H1 (cell line): ENCODE measurements around the gene RIMS1. TPM values are rescaled to one million over a fixed set of nuclear protein-coding genes. Genes with fewer than 3 reads are reported as not detected.

Source experiments
- CTCF ChIA-PET: fragments of 300-600 bp; sonication (Branson Sonifier 250); formaldehyde crosslinking; loops from one replicate; lab custom pipeline; 2021; ENCODE audit not compliant: partially characterized antibody; lab: Charles Lee
- POLR2A ChIA-PET: fragments of 300-600 bp; sonication (Branson Sonifier 250); formaldehyde crosslinking; loops from one replicate; lab custom pipeline; 2021; ENCODE audit warnings: inconsistent platforms; ENCODE audit not compliant: partially characterized antibody; lab: Charles Lee
- DNase-seq, 2 experiments: peaks; one replicate each; pipeline versions ENCODE4 v3.0.0 to v3.0.0-alpha.2; 2010 to 2022; ENCODE audit warnings: low spot score in 2 of 2, low read depth in 1 of 2, mixed read lengths in 1 of 2
- FAIRE-seq: peaks from 2 replicates; lab custom pipeline; 2011; peaks lifted over from hg19 to GRCh38; lab: Jason Lieb, UNC
- H2AFZ ChIP-seq: 2 replicates; pipeline ENCODE4 v1.8.1; 2012; ENCODE audit warnings: low read length, inconsistent platforms
- H2AK5ac ChIP-seq: 2 replicates; pipeline ENCODE4 v1.6.1; 2013; ENCODE audit warnings: low read depth, low read length
- H2BK120ac ChIP-seq: replicated peaks from 2 replicates; pipeline ENCODE3; 2013; ENCODE audit warnings: low read depth, low read length, inconsistent platforms
- H2BK12ac ChIP-seq: 2 replicates; pipeline ENCODE4 v1.6.1; 2013; ENCODE audit warnings: low read depth, low read length
- H2BK15ac ChIP-seq: 2 replicates; pipeline ENCODE4 v1.6.1; 2013; ENCODE audit warnings: low read length
- H2BK20ac ChIP-seq: 2 replicates; pipeline ENCODE4 v1.6.1; 2013; ENCODE audit warnings: low read length
- H2BK5ac ChIP-seq: 2 replicates; pipeline ENCODE4 v1.6.1; 2013; ENCODE audit warnings: low read depth, low read length
- H3K14ac ChIP-seq: 2 replicates; pipeline ENCODE4 v1.6.1; 2013; ENCODE audit warnings: inconsistent platforms; ENCODE audit not compliant: insufficient read length
- H3K18ac ChIP-seq: 2 replicates; pipeline ENCODE4 v1.6.1; 2013; ENCODE audit warnings: low read length; ENCODE audit errors: extremely low read depth
- H3K23ac ChIP-seq: 2 replicates; pipeline ENCODE4 v1.6.1; 2013; ENCODE audit warnings: inconsistent platforms; ENCODE audit not compliant: insufficient read length
- H3K23me2 ChIP-seq: 2 replicates; pipeline ENCODE4 v1.6.1; 2013; ENCODE audit warnings: low read depth, low read length
- H3K27ac ChIP-seq: 2 replicates; pipeline ENCODE4 v1.6.1; 2011; ENCODE audit warnings: low read depth, low read length, inconsistent platforms
- H3K27me3 ChIP-seq, 4 experiments: replicated peaks in 1 of 4; 1 replicate in 1 of 4; 2 replicates in 3 of 4; pipeline versions ENCODE4 v1.6.1 to v1.8.1; 2011 to 2013; ENCODE audit warnings: low read length in 3 of 4, mild to moderate bottlenecking in 3 of 4, inconsistent platforms in 2 of 4, mixed read lengths in 2 of 4, moderate library complexity in 1 of 4; ENCODE audit not compliant: control insufficient read depth in 3 of 4, insufficient read depth in 3 of 4; ENCODE audit errors: extremely low read depth in 1 of 4
- H3K36me3 ChIP-seq, 4 experiments: 2 replicates each; pipeline versions ENCODE4 v1.6.1 to v1.8.1; 2011 to 2013; ENCODE audit warnings: mild to moderate bottlenecking in 4 of 4, low read length in 3 of 4, moderate library complexity in 2 of 4, control low read depth in 1 of 4, inconsistent platforms in 1 of 4; ENCODE audit not compliant: insufficient read depth in 4 of 4, control insufficient read depth in 2 of 4
- H3K4ac ChIP-seq: replicated peaks from 2 replicates; pipeline ENCODE3; 2013; ENCODE audit warnings: low read length, low read depth, mixed read lengths, inconsistent platforms; ENCODE audit not compliant: insufficient read length
- H3K4me1 ChIP-seq, 4 experiments: replicated peaks in 1 of 4; 1 replicate in 1 of 4; 2 replicates in 3 of 4; pipeline versions ENCODE4 v1.6.1 to v1.8.1; 2011 to 2013; ENCODE audit warnings: low read length in 3 of 4, inconsistent platforms in 2 of 4, mixed read lengths in 1 of 4; ENCODE audit not compliant: insufficient read depth in 4 of 4, control insufficient read depth in 3 of 4
- H3K4me2 ChIP-seq, 2 experiments: 2 replicates each; pipeline versions ENCODE4 v1.6.1 to v1.8.1; 2011 to 2013; ENCODE audit warnings: low read depth in 2 of 2, low read length in 2 of 2, control low read depth in 1 of 2, inconsistent platforms in 1 of 2, mild to moderate bottlenecking in 1 of 2; ENCODE audit not compliant: insufficient read depth in 1 of 2
- H3K4me3 ChIP-seq, 4 experiments: fragments of 200-600, 300-600 bp in 1 of 4; sonication (generic), shearing (Covaris generic), sonication (Bioruptor Twin) in 1 of 4; 2 replicates each; pipeline versions ENCODE4 v1.5.1 to v1.8.1; 2011 to 2016; ENCODE audit warnings: low read length in 4 of 4, low read depth in 3 of 4, control low read depth in 2 of 4, inconsistent platforms in 2 of 4, mild to moderate bottlenecking in 2 of 4, mixed read lengths in 1 of 4, moderate library complexity in 1 of 4; ENCODE audit not compliant: insufficient read depth in 2 of 4; ENCODE audit errors: extremely low read depth in 1 of 4
- H3K56ac ChIP-seq: replicated peaks from 2 replicates; pipeline ENCODE3; 2013; ENCODE audit warnings: low read depth, mild to moderate bottlenecking, mixed read lengths, low read length, inconsistent platforms; ENCODE audit not compliant: insufficient read length
- H3K79me1 ChIP-seq: 2 replicates; pipeline ENCODE4 v1.6.1; 2013; ENCODE audit warnings: low read depth, low read length, control low read depth
- H3K79me2 ChIP-seq, 2 experiments: 2 replicates each; pipeline versions ENCODE4 v1.6.1 to v1.8.1; 2012 to 2013; ENCODE audit warnings: low read length in 2 of 2, mild to moderate bottlenecking in 2 of 2, inconsistent platforms in 1 of 2; ENCODE audit not compliant: insufficient read depth in 2 of 2, control insufficient read depth in 1 of 2
- H3K9ac ChIP-seq, 4 experiments: replicated peaks in 1 of 4; 1 replicate in 1 of 4; 2 replicates in 3 of 4; pipeline versions ENCODE4 v1.6.1 to v1.8.1; 2011 to 2013; ENCODE audit warnings: low read depth in 3 of 4, low read length in 3 of 4, control low read depth in 2 of 4, mild to moderate bottlenecking in 2 of 4, moderate library complexity in 2 of 4, inconsistent platforms in 1 of 4; ENCODE audit errors: extremely low read depth in 1 of 4
- H3K9me3 ChIP-seq, 2 experiments: 2 replicates each; pipeline versions ENCODE4 v1.6.1 to v1.8.1; 2012 to 2013; ENCODE audit warnings: mild to moderate bottlenecking in 2 of 2, moderate library complexity in 2 of 2, control low read depth in 1 of 2, inconsistent platforms in 1 of 2, low read depth in 1 of 2, low read length in 1 of 2, mixed read lengths in 1 of 2; ENCODE audit not compliant: insufficient read depth in 2 of 2
- H4K20me1 ChIP-seq, 2 experiments: replicated peaks in 1 of 2; 2 replicates each; pipeline versions ENCODE3 to v1.8.1; 2011 to 2013; ENCODE audit warnings: inconsistent platforms in 2 of 2, low read length in 2 of 2, mild to moderate bottlenecking in 1 of 2; ENCODE audit not compliant: insufficient read depth in 2 of 2, control insufficient read depth in 1 of 2
- H4K5ac ChIP-seq: 2 replicates; pipeline ENCODE4 v1.6.1; 2013; ENCODE audit warnings: low read length, low read depth, mixed read lengths, inconsistent platforms; ENCODE audit not compliant: insufficient read length
- H4K8ac ChIP-seq: 2 replicates; pipeline ENCODE4 v1.8.0; 2013; ENCODE audit warnings: mild to moderate bottlenecking, moderate library complexity, low read length, inconsistent platforms; ENCODE audit not compliant: insufficient read depth; ENCODE audit errors: extremely low read depth
- H4K91ac ChIP-seq: replicated peaks from 2 replicates; pipeline ENCODE3; 2013; ENCODE audit warnings: low read length, mixed read lengths, inconsistent platforms; ENCODE audit not compliant: insufficient read length
- CHD2 ChIP-seq: IDR thresholded peaks from 2 replicates; pipeline ENCODE4 v1.6.1; 2012; ENCODE audit warnings: low read length, improper control_type of control experiment
- CTBP2 ChIP-seq: IDR thresholded peaks from 2 replicates; pipeline ENCODE4 v1.7.0; 2011; ENCODE audit warnings: borderline replicate concordance, mild to moderate bottlenecking, moderate library complexity, mixed read lengths, low read length; ENCODE audit not compliant: insufficient read depth, insufficient read length
- FOSL1 ChIP-seq: IDR thresholded peaks from 2 replicates; pipeline ENCODE4 v1.6.1; 2011; ENCODE audit warnings: mild to moderate bottlenecking, low read depth, low read length, moderate library complexity; ENCODE audit not compliant: insufficient read depth
- JUND ChIP-seq: IDR thresholded peaks from 2 replicates; pipeline ENCODE4 v1.6.1; 2011; ENCODE audit warnings: mild to moderate bottlenecking, improper control_type of control experiment, low read length
- RXRA ChIP-seq: IDR thresholded peaks from 2 replicates; pipeline ENCODE4 v1.6.1; 2011; ENCODE audit warnings: low read depth, mild to moderate bottlenecking, low read length, moderate library complexity; ENCODE audit not compliant: insufficient read depth
- SIRT6 ChIP-seq: IDR thresholded peaks from one replicate; pipeline ENCODE4 v1.7.1; 2012; ENCODE audit warnings: low read length, inconsistent platforms
- SIX5 ChIP-seq: IDR thresholded peaks from 2 replicates; pipeline ENCODE4 v1.6.1; 2011; ENCODE audit warnings: mild to moderate bottlenecking, low read depth, low read length
- SRF ChIP-seq: IDR thresholded peaks from 2 replicates; pipeline ENCODE4 v1.6.1; 2011; ENCODE audit warnings: mild to moderate bottlenecking, low read depth, low read length, moderate library complexity
- TBP ChIP-seq: IDR thresholded peaks from 2 replicates; pipeline ENCODE4 v1.6.1; 2011; ENCODE audit warnings: low read depth, low read length, improper control_type of control experiment
- WGBS, 2 experiments: shearing (Covaris generic) in 1 of 2; methylation state at CpG; one replicate each; pipeline versions ENCODE4 v1.1.6 to v1.1.7; 2013 to 2015; ENCODE audit warnings: low lambda C conversion rate in 2 of 2, mixed read lengths in 2 of 2, inconsistent platforms in 1 of 2, low coverage in 1 of 2, missing lambda C conversion rate in 1 of 2; ENCODE audit not compliant: insufficient replicate concordance in 2 of 2, insufficient coverage in 1 of 2, insufficient read length in 1 of 2; ENCODE audit errors: extremely low coverage in 1 of 2, missing lambda C conversion rate in 1 of 2; 5-methylcytosine and 5-hydroxymethylcytosine counted together
- polyA plus RNA-seq, 7 experiments: library from polyadenylated mRNA; depleted of rRNA in 3 of 7; stranded (reverse) in 5 of 7; unstranded in 2 of 7; fragments of >200 nt in 5 of 7; fragments of 200-250 nt in 2 of 7; gene quantifications; 1 replicate in 5 of 7; 2 replicates in 1 of 7; 4 replicates in 1 of 7; pipeline versions ENCODE4 v1.2.1 to v1.2.3, GENCODE V29; 2011 to 2013; ENCODE audit warnings: missing spikeins in 2 of 7, mixed read lengths in 2 of 7
- total RNA-seq: library from RNA; stranded (reverse); fragmentation: NEBNext Ultra II Directional; extraction: Animal tissue kit (Norgen Biotek cat#: 25700); gene quantifications from 2 replicates; pipeline ENCODE4 v1.2.1, GENCODE V29; 2021

RIMS1 gene
- total and polyA plus RNA-seq, 2 of the 8 experiments (the other 6 are each of a cell fraction or from before 2014, with no cell fraction given): 0.63 to 2.3 TPM

- no peak overlapping the region for H2AK5ac ChIP-seq
- H4K5ac ChIP-seq: no peak overlapping the region
- no peaks in the 10 kb centered on the region for H4K20me1 ChIP-seq
- no peaks in the 10 kb centered on the region for H3K23me2 ChIP-seq
- WGBS, 2 experiments: 79% methylated on average over 6 of the region's 6 CpGs; no CpG with 5 or more reads in 1 of the 2 experiments
- H3K23ac ChIP-seq: no peak overlapping the region
- no peaks in the 10 kb centered on the region for H3K9me3 ChIP-seq
- DNase-seq (no peak), FAIRE-seq (no peak)
- H3K14ac ChIP-seq: no peak overlapping the region
- no peaks in the 10 kb centered on the region for H3K36me3 ChIP-seq
- H2BK12ac ChIP-seq: no peak overlapping the region
- CTCF ChIA-PET: interaction anchor here (0.6 to 13.2 kb wide), 28 partner anchors 12 to 928 kb away, joined by 3 to 158 read pairs (median 4); no protein-coding TSS in a partner anchor
- no peak overlapping the region for H4K8ac ChIP-seq
- H2BK20ac ChIP-seq: no peak overlapping the region
- H2AFZ ChIP-seq: no peak overlapping the region
- H3K9ac ChIP-seq: no peak overlapping the region
- no peak overlapping the region for H3K4ac ChIP-seq
- no peaks in the 10 kb centered on the region for H3K79me1 ChIP-seq
- no peak overlapping the region for H2BK120ac ChIP-seq
- no peaks in the 10 kb centered on the region for H3K27me3 ChIP-seq
- no peak overlapping the region for H3K56ac ChIP-seq
- POLR2A ChIA-PET: no interaction called here
- no peak overlapping the region for H2BK15ac ChIP-seq
- no peak overlapping the region for H3K4me2 ChIP-seq
- no peak overlapping the region for H2BK5ac ChIP-seq
- no peaks in the 10 kb centered on the region for H3K79me2 ChIP-seq
- no peak overlapping the region for H3K18ac ChIP-seq
- H3K4me3 ChIP-seq: no peak overlapping the region
- no peak overlapping the region for H3K27ac ChIP-seq
- H4K91ac ChIP-seq: no peak overlapping the region
- no peaks in the 10 kb centered on the region for H3K4me1 ChIP-seq
- TF ChIP-seq FOSL1 (no peak), JUND (no peak), SRF (no peak), SIX5 (no peak), RXRA (no peak), TBP (no peak), SIRT6 (no peak), CHD2 (no peak), CTBP2 (no peak)
These were observed 524.4 kb downstream of the RIMS1 start for GRCh38 chr6:72410769-72411168.
